Kidney epithelial cell (primary cell): ENCODE results near the gene CCDC88A. TPM values are rescaled to one million over a fixed set of nuclear protein-coding genes. Genes with fewer than 3 reads are reported as not detected.
"Not testable (repeated sequence)": the region's sequence is repeated elsewhere in the genome, so short reads cannot be mapped to it uniquely, and the experiment has no call there.

Experiments used
- DNase-seq: peaks from one replicate; pipeline ENCODE4 v3.0.0-alpha.2; 2010; ENCODE audit warnings: low read depth
- H3K27me3 ChIP-seq: 2 replicates; pipeline ENCODE4 v1.6.0; 2011; ENCODE audit warnings: low read length; ENCODE audit not compliant: control insufficient read depth, insufficient read depth
- H3K36me3 ChIP-seq: 2 replicates; pipeline ENCODE4 v1.5.1; 2011; ENCODE audit warnings: low read length; ENCODE audit not compliant: control insufficient read depth, insufficient read depth
- H3K4me3 ChIP-seq: 2 replicates; pipeline ENCODE4 v1.5.1; 2011; ENCODE audit warnings: low read depth, mild to moderate bottlenecking, control low read depth, low read length
- total RNA-seq: library from RNA; depleted of rRNA; stranded (reverse); fragments of >200 nt; gene quantifications from 2 replicates; pipeline ENCODE4 v1.2.3, GENCODE V29; 2015
- TF ChIP-seq, protein P1 (sequence below): IDR thresholded peaks from 2 replicates; pipeline ENCODE4 v1.5.1; 2011; ENCODE audit warnings: mild to moderate bottlenecking, moderate library complexity, low read length, control low read depth, inconsistent platforms; ENCODE audit not compliant: insufficient read depth, poor library complexity, severe bottlenecking

Gene CCDC88A
- total RNA-seq, 1 donor from 2014 or later, result 18.8 TPM

DNA sequence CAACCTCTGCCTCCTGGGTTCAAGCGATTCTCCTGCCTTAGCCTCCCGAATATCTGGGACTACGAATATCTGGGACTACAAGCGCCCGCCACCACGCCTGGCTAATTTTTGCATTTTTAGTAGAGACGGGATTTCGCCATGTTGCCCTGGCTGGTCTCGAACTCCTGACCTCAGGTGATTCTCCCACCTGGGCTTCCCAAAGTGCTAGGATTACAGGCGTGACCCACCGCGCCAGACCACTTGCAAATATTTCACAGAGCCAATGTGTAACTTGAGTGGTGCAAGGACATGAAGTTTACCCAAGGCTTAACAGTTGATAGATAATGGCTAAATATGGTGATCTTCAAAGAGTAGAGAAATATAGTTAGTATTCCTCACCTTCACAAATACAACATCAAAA is 136.6 kb downstream of the CCDC88A start:
- Histone ChIP-seq H3K36me3 (no peaks in the 10 kb centered on the region), H3K27me3 (no peaks in the 10 kb centered on the region), H3K4me3 (no peak overlapping the region)
- TF ChIP-seq, protein P1, sequence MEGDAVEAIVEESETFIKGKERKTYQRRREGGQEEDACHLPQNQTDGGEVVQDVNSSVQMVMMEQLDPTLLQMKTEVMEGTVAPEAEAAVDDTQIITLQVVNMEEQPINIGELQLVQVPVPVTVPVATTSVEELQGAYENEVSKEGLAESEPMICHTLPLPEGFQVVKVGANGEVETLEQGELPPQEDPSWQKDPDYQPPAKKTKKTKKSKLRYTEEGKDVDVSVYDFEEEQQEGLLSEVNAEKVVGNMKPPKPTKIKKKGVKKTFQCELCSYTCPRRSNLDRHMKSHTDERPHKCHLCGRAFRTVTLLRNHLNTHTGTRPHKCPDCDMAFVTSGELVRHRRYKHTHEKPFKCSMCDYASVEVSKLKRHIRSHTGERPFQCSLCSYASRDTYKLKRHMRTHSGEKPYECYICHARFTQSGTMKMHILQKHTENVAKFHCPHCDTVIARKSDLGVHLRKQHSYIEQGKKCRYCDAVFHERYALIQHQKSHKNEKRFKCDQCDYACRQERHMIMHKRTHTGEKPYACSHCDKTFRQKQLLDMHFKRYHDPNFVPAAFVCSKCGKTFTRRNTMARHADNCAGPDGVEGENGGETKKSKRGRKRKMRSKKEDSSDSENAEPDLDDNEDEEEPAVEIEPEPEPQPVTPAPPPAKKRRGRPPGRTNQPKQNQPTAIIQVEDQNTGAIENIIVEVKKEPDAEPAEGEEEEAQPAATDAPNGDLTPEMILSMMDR, result no peak
- DNase-seq, result no peak

DNA sequence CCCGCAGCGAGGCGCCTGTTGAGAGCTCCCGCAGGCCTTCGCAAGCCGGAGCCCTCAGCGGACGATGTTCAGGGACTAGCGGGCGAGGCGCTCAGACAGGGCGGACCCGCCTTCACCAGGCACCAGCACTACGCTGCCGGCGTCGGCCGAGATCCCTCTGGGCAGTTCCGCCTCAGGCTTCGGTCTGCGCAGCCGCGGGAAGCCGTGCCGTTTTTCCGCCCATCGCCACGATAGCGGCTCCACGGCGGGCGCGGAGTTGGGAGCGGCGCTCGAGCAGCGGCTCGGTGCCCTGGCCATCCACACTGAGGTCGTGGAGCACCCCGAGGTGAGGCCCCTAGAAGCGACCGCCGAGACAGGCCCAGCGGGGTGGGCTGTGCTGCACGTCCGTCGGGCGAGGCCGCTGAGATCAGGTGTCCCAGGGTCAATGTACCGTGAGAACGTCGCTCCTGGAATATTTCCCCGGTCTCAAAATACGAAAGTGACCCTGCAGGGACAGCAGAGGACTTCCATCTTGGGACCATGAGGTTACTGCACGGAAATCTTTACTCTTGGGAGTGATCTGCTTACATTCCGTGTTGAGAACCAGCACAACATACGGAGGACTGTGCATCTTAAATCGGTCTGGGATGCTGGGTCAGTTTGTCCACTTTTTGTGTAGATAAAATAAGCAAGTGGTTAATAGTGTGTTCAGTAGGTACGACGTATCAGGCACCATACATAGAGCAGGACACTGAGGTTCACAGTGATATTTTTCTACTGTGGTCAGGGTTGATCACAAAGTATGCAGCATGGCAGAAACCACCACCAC is 137.3 kb downstream of the CCDC88A start:
- TF ChIP-seq, protein P1, result no peak
- Histone ChIP-seq H3K27me3 (no peaks in the 10 kb centered on the region), H3K4me3 (peak overlapping the region; percentile 70), H3K36me3 (no peaks in the 10 kb centered on the region)
- peak; percentile 54 for DNase-seq

DNA sequence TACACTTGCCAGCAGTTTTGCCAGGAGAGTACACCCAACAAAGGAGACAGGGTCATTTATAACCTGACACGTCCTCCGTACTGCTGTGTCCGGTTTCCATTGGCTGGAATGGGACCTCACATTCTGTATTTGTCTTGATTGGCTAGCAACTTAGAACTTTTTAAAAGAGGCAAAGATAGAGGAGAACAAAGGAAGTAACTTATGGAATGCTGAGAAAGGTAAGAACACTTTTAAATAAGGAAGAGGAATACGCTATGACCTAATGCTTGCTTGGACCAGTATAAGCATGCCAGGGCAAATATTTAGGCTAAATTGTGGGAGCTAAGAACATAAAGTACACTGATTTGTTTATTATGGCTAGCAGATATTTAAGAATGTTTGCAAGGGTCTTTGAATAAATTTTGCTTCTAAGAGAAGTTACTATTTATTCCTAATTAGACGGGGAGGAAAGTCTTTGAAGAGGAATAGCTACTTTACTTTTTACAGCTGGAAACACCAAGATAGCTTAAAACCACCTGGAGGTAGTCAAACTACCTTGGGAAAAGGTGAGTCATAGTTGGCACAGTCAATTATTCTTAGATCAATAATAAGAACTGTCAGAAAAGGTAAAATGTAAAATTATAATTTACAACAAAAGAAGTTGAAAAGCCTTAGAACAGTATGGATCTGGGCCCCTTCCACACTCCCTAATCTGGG is 138.7 kb downstream of the CCDC88A start:
- H3K27me3 ChIP-seq, H3K4me3 ChIP-seq, DNase-seq, H3K36me3 ChIP-seq: not testable (repeated sequence)

DNA sequence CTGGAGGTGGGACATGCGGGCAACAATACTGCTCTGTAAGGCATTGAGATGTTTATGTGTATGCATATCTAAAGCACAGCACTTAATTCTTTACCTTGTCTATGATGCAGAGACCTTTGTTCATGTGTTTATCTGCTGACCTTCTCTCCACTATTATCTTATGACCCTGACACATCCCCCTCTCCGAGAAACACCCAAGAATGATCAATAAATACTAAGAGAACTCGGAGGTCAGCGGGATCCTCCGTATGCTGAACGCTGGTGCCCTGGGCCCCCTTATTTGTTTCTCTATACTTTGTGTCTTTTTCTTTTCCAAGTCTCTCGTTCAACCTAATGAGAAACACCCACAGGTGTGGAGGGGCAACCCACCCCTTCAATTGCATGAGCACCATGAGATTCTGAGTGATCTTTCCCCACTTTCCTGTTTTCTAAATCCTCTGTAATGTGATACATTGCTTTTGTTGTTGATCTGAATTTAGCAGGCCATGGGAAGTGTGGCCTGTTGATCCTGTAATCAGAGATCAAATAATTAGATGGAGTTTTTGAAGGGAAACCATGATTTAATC is 139.7 kb downstream of the CCDC88A start:
- DNase-seq, H3K4me3 ChIP-seq, H3K36me3 ChIP-seq, H3K27me3 ChIP-seq: not testable (repeated sequence)

DNA sequence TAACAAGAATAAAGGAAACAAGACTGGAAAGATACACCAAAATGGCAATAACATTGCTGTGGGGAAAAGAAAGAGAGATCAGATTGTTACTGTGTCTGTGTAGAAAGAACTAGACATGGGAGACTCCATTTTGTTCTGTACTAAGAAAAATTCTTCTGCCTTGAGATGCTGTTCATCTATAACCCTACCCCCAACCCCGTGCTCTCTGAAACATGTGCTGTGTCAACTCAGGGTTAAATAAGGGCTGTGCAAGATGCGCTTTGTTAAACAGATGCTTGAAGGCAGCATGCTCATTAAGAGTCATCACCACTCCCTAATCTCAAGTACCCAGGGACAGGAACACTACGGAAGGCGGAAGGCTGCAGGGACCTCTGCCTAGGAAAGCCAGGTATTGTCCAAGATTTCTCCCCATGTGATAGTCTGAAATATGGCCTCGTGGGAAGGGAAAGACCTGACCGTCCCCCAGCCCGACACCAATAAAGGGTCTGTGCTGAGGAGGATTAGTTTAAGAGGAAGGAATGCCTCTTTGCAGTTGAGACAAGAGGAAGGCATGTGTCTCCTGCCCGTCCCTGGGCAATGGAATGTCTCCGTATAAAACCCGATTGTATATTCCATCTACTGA is 140.3 kb downstream of the CCDC88A start:
- not testable (repeated sequence) for H3K27me3 ChIP-seq, H3K36me3 ChIP-seq, H3K4me3 ChIP-seq, DNase-seq

DNA sequence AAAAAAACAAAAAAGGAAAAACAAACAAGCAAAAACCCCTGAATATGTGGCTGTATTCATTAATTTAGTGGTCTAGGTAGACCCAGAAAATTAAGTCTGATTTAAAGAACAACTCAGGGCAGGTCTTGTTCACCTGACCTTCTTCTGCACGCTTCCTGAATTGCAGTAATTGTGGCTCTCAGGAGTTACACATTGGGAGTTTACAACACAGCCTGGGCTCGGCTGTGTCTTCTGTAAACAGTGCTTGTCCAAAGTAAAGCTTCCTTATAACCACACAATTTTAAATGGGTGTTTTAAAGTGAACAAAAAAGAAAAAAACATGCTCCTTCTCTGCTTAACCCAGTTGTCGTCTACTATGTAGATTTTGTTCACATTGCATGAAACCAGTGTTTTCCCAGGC is 142.3 kb downstream of the CCDC88A start:
- DNase-seq, result no peak
- TF ChIP-seq, protein P1, result no peak
- Histone ChIP-seq H3K36me3 (no peaks in the 10 kb centered on the region), H3K4me3 (no peak overlapping the region), H3K27me3 (no peaks in the 10 kb centered on the region)

DNA sequence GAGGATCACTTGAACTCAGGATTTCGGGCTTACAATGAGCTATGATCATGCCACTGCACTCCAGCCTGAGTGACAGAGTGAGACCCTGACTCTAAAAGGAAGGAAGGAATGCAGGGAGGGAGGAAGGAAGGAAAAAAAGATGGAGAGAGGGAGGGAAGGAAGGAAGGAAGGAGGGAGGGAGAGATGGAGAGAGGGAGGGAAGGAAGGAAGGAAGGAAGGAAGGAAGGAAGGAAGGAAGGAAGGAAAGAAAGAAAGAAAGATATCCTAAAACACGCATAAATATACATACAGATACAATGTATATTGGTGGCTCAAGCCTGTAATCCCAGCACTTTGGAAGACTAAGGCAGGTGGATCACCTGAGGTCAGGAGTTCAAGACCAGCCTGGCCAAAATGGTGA is 145.3 kb downstream of the CCDC88A start:
- DNase-seq, H3K27me3 ChIP-seq, H3K36me3 ChIP-seq, H3K4me3 ChIP-seq: not testable (repeated sequence)
